DND-41 (cell line): ENCODE results near the gene PCID2.

Experiments used
- ATAC-seq: fragments of 200-7000 bp; cut with Tn5 transposase; 3 replicates; pipeline ENCODE4 v1.9.1; 2021; ENCODE audit warnings: low read depth; ENCODE audit not compliant: insufficient read depth
- DNase-seq: peaks from one replicate; pipeline ENCODE4 v3.0.0-alpha.2; 2020
- H2AFZ ChIP-seq: 2 replicates; pipeline ENCODE4 v1.6.0; 2012; ENCODE audit warnings: low read depth, low read length
- H3K27ac ChIP-seq: 2 replicates; pipeline ENCODE4 v1.5.1; 2012; ENCODE audit warnings: low read length, inconsistent platforms
- H3K27me3 ChIP-seq: fragments of 200-600 bp; sonication (generic); 2 replicates; pipeline ENCODE4 v1.6.0; 2012; ENCODE audit warnings: low read length, mild to moderate bottlenecking, inconsistent platforms; ENCODE audit not compliant: insufficient read depth, poor library complexity
- H3K36me3 ChIP-seq: 2 replicates; pipeline ENCODE4 v1.5.1; 2012; ENCODE audit warnings: low read length, inconsistent platforms; ENCODE audit not compliant: insufficient read depth
- H3K4me1 ChIP-seq: 2 replicates; pipeline ENCODE4 v1.5.1; 2012; ENCODE audit warnings: mild to moderate bottlenecking, low read length; ENCODE audit not compliant: insufficient read depth
- H3K4me2 ChIP-seq: 2 replicates; pipeline ENCODE4 v1.6.0; 2012; ENCODE audit warnings: mild to moderate bottlenecking, moderate library complexity, low read length, inconsistent platforms; ENCODE audit not compliant: insufficient read depth
- H3K4me3 ChIP-seq, 2 experiments: fragments of 200-600 bp in 1 of 2; shearing (Covaris generic) in 1 of 2; 2 replicates each; pipeline ENCODE4 v1.5.1; 2012 to 2016; ENCODE audit warnings: inconsistent platforms in 2 of 2, low read length in 2 of 2, mild to moderate bottlenecking in 2 of 2, low read depth in 1 of 2, moderate library complexity in 1 of 2
- H3K79me2 ChIP-seq: 2 replicates; pipeline ENCODE4 v1.6.0; 2012; ENCODE audit warnings: low read length, inconsistent platforms; ENCODE audit not compliant: insufficient read depth
- H3K9ac ChIP-seq: 2 replicates; pipeline ENCODE4 v1.6.0; 2012; ENCODE audit warnings: low read depth, mild to moderate bottlenecking, inconsistent platforms, low read length, moderate library complexity
- H3K9me3 ChIP-seq: 2 replicates; pipeline ENCODE4 v1.5.1; 2012; ENCODE audit warnings: low read length, moderate library complexity, mild to moderate bottlenecking, inconsistent platforms; ENCODE audit not compliant: insufficient read depth, severe bottlenecking
- H4K20me1 ChIP-seq: 2 replicates; pipeline ENCODE4 v1.6.0; 2012; ENCODE audit warnings: low read length; ENCODE audit not compliant: insufficient read depth
- EZH2 ChIP-seq: IDR thresholded peaks from 3 replicates; pipeline ENCODE4 v1.6.1; 2012; ENCODE audit warnings: borderline replicate concordance, low read depth, mild to moderate bottlenecking, moderate library complexity, low read length, inconsistent platforms; ENCODE audit not compliant: severe bottlenecking
- TF ChIP-seq, protein P1 (sequence below): IDR thresholded peaks from 2 replicates; pipeline ENCODE4 v1.5.1; 2012; ENCODE audit warnings: borderline replicate concordance, low read length, moderate library complexity, mild to moderate bottlenecking; ENCODE audit not compliant: poor library complexity, severe bottlenecking; ENCODE audit errors: extremely low read depth

Gene PCID2

DNA sequence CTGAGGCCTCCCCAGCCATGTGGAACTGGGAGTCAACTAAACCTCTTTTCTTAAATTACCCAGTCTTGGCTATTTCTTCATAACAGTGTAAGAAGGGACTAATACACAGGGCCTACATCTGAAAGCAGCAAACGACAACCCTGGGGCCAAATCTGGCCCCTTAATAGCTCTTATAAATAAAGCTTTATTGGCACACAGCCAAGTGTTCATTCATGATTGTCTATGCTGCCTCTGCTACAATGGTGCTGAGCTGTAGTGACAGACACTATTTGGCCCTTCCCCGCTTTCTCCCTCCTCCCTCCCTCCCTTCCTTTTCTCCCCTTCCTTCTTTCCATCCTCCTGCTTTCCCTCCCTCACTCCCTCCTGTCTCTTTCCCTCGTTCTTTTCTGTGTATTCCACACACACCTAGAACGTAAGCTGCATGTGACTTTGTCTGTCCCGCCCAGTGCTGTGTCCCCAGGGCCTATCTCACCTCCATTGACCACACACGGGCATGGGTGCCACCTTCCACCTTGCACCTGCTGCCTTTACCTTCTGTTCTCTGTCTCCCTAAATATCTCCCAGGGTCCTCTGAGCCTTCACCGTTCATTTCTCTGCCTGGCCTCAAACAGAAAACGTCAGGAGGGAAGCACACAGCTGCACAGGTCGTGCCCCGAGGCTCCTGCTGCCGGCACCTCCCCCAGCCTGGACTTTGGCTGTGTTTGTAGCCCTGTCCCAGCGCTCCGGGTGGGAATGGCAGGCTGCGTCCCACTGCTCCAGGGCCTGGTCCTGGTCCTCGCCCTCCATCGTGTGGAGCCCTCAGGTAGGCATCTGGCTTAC is 50.3 kb downstream of the PCID2 start, which contains the start of gene PROZ:
TSS of gene PROZ (plus strand) at position 720 of the 819 bp plus-strand sequence. CDS start at position 733, 13 bp downstream.
- DNase-seq (no peak), ATAC-seq (no peak)
- H3K27me3 ChIP-seq = peaks cover 6% of the 10 kb centered on the region
- peaks cover 16% of the 10 kb centered on the region for H3K4me1 ChIP-seq
- H3K4me3 ChIP-seq = no peak within 1 kb of the TSS
- H3K9ac ChIP-seq = no peak within 1 kb of the TSS
- H3K9me3 ChIP-seq = no peaks in the 10 kb centered on the region
- H3K4me2 ChIP-seq = no peak within 1 kb of the TSS
- no peak within 1 kb of the TSS for H2AFZ ChIP-seq
- no peaks in the 10 kb centered on the region; the same call in 1 of the 2 replicates for H4K20me1 ChIP-seq
- no peaks in the 10 kb centered on the region for H3K36me3 ChIP-seq
- no peak within 1 kb of the TSS for H3K27ac ChIP-seq
- TF ChIP-seq, protein P1, sequence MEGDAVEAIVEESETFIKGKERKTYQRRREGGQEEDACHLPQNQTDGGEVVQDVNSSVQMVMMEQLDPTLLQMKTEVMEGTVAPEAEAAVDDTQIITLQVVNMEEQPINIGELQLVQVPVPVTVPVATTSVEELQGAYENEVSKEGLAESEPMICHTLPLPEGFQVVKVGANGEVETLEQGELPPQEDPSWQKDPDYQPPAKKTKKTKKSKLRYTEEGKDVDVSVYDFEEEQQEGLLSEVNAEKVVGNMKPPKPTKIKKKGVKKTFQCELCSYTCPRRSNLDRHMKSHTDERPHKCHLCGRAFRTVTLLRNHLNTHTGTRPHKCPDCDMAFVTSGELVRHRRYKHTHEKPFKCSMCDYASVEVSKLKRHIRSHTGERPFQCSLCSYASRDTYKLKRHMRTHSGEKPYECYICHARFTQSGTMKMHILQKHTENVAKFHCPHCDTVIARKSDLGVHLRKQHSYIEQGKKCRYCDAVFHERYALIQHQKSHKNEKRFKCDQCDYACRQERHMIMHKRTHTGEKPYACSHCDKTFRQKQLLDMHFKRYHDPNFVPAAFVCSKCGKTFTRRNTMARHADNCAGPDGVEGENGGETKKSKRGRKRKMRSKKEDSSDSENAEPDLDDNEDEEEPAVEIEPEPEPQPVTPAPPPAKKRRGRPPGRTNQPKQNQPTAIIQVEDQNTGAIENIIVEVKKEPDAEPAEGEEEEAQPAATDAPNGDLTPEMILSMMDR = no peak
- TF ChIP-seq EZH2 = no peak
- H3K79me2 ChIP-seq = no peaks in the 10 kb centered on the region

DNA sequence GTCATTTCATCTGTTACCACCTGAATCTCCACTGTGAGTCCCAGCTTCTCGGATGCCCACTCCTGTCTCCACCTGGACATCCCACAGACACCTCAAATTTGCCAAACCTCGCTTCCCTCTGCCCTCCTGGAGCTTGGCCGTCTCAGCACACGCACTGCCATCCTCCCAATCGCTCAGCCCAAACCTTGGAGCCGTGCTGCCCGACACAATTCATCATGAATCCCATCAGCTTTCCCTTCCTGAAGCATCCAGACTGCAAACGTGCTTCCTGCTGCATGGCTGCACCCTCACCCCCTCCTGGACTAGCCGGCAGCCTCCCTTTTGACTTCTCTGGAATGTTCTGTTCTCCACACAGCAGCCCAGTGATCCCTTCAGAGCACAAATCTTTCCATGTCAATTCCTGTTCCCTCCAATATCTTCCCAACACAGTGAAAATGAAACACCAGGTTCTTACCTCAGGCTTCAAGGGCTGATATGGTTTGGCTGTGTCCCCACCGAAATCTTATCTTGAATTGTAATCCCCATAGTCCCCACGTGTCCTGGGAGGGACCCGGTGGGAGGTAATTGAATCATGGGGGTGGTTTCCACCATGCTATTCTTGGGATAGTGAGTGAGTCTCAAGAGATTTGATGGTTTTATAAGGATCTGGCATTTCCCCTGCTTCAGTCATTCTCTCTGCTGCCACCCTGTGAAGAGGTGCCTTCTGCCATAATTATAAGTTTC is 51.1 kb downstream of the PCID2 start:
- Histone ChIP-seq H2AFZ (no peak overlapping the region), H3K36me3 (no peaks in the 10 kb centered on the region), H3K9me3 (no peaks in the 10 kb centered on the region), H3K4me3 (no peak overlapping the region), H3K27me3 (peaks cover 6% of the 10 kb centered on the region), H3K9ac (no peak overlapping the region), H3K27ac (no peak overlapping the region), H3K4me1 (peaks cover 23% of the 10 kb centered on the region), H3K4me2 (no peak overlapping the region), H3K79me2 (no peaks in the 10 kb centered on the region), H4K20me1 (no peaks in the 10 kb centered on the region)
- DNase-seq (no peak), ATAC-seq (no peak)
- TF ChIP-seq EZH2 = no peak
- TF ChIP-seq, protein P1 = no peak

DNA sequence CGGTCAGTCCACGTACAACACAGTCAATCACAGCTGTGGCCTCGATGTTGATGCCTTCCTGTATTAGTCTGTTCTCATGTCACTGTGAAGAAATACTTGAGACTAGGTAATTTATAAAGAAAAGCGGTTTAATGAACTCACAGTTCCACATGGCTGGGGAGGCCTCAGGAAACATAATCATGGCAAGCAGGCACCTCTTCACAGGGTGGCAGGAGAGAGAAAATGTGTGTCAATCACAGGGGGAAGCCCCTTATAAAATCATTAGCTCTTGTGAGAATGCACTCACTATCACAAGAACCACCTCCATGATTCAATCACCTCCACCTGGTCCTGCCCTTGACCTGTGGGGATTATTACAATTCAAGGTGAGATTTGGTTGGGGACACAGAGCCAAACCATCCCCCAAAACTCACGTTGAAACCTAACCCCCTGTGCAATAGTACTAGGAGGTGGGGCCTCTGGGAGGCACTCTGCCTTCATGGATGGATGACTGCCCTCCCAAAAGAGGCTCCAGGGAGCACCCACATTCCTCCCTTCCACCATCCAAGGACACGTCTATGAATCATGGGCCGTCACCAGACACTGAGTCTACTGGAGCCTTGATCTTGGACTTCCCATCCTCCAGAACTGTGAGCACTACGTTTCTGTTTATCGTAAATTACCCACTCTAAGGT is 52.4 kb downstream of the PCID2 start:
- H3K36me3 ChIP-seq = no peaks in the 10 kb centered on the region
- H3K27me3 ChIP-seq = peaks cover 3% of the 10 kb centered on the region
- H2AFZ ChIP-seq = no peak overlapping the region
- DNase-seq (no peak), ATAC-seq (no peak)
- no peaks in the 10 kb centered on the region for H4K20me1 ChIP-seq
- no peak overlapping the region for H3K9ac ChIP-seq
- TF ChIP-seq EZH2 = no peak
- TF ChIP-seq, protein P1 = no peak
- no peak overlapping the region for H3K27ac ChIP-seq
- H3K9me3 ChIP-seq = no peaks in the 10 kb centered on the region
- H3K4me1 ChIP-seq = peaks cover 23% of the 10 kb centered on the region
- no peak overlapping the region for H3K4me3 ChIP-seq
- no peaks in the 10 kb centered on the region for H3K79me2 ChIP-seq
- no peak overlapping the region for H3K4me2 ChIP-seq
